NCI-H1092 treated with DMSO at 0.1 percent for 48 hours (cell line): ENCODE measurements around the gene SEMA6A.

ENCODE experiments used
- DNase-seq: peaks from one replicate; lab custom pipeline; 2025; lab: John Stamatoyannopoulos, UW

Gene SEMA6A

DNA sequence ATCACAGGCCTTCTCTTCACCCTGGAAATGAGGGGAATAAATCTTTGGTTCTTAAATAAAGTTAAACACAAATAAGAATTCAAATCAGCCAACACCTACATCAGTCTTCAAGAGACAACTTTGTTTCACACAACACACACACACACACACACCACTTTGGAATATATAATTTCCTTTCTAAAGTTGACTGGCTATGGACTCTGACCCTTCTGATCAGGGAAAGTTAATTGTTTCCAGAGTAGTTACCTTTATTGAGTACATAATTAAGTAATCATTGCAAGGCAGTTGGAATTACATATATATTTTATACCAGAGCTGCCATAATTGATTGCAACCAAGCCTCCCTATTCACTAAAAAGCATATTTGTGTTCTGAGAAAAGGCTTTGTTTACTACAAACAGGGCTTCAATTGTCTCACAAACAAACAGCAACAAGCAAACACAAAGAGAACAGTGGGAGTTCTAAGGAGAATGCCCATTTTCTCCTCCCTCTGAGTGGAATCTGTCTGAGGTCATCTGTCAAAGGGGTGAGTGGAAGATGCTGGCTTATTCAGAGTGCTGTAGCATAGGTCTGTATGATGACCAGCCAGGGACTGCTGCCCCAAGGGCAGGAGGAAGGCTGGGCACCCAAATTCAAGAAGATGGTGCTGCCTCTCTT, 136.6 kb downstream of the SEMA6A start:
- no peak for DNase-seq

DNA sequence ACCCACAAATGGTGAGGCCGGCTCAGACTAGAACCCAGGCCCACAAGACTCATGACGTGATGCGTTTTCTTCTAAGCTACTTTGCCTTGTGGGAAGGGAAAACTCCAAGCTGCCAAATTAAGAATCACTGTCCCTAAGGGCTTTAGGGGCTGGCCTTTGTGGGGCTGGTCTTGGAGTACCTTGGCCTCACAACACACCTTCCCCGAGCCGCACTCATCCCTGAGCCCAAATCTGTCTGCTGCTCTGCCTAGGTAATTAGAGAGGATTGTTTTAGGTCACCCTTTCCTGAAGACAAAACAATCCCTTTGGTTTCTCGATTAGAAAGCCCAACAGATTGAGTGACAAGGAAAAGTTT, 137.3 kb downstream of the SEMA6A start:
- DNase-seq, result no peak

DNA sequence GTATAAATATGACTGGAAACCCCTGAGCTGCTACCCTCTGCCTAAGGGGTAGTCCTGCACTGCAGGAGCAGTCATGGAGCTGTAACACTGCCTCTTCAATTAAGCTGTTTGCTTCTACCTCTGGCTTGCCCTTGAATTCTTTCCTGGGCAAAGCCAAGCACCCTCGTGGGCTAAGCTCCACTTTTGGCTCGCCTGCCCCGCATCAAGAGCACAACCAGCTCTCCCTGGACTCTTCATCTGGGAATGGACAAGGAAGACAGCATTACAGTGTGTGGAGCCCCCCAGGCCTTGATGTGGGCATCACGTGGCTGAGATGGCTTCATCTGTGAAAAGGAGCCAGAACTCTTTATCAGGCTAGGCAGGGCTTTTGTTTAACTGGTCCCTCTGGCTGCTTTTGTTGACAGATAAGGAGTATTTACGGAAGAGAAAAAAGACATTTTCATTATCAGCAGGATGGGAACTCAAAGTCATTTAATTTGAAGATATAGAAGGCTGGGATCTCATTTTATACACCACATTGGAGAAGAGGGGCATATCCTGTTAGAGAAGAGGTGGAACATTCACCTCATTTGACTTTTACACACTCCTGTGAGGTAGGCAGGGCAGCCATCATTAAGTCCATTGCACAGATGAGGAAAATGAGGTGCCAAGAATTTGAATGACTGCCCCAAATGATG, 137.8 kb downstream of the SEMA6A start:
- DNase-seq, result no peak

DNA sequence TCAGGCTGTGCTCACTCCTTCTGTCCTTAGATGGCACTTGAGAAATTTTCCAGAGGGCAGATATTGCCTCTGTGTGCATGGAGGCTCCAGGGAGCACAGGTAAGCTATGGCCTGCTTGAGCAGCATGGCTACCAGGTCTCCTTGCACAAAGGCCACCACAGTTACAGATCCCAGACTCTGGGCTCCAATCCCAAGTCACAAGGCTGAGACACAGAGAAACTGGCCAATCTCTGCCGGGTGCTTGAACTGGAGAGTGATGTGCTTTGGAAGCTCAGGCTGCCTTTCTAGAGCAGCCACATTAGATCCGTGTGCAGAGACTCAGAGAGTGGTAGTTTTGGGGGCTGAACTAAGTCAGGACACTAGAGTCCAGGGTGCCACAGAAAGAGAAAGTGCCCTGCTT, 145.7 kb downstream of the SEMA6A start:
- no peak for DNase-seq

DNA sequence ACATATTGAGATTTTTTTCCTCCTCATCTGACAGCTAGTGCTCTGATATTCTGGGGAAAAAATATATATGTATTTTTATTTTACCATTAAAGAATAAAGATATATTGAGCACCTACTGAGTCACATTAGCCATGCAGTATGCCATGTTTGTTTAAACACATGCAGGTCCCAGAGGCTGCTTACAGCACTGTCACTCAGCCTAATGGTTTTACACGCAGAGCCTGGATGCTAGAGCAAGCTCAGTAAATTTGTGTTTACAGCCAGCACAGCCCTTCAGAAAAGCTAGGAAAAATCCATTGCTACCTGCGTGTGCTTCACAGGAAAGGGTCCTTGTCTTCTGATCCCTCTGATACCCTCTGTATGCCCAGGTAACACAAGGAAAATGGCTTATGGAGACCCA, 146.2 kb downstream of the SEMA6A start:
- no peak for DNase-seq

DNA sequence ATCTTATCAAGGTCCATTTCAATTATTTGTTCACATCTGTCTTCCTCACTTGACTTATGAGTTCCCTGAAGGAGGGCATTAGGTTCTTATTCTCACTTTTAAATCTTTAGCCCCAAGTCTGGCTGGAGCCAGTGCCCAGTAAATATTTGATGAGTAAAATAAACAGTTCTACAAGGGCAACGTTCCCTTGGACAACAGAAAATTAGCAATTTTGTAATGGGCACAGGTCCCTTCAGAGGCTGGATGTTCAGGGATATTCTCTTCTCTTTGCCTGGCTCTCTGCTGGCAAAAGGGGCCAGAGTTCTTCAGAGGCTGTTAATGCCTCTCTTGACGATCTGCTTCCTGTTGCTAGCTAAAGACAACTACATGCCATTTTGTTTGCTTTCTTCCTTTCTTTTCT, 149.7 kb downstream of the SEMA6A start:
- DNase-seq, result peak; percentile 23

DNA sequence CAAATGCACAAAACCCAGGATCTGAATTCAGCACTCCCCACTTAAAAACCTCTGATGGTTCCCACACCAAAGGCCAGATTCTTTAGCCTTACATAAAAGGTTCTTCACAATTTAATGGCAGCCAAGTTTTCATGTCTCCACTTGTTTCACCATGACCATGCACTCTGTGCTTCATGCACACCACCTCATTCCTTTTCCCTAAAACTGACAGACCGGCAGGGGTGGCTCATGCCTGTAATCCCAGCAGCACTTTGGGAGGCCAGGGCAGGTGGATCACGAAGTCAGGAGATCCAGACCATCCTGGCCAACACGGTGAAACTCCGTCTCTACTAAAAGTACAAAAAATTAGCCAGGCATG, 150.4 kb downstream of the SEMA6A start:
- no peak for DNase-seq

DNA sequence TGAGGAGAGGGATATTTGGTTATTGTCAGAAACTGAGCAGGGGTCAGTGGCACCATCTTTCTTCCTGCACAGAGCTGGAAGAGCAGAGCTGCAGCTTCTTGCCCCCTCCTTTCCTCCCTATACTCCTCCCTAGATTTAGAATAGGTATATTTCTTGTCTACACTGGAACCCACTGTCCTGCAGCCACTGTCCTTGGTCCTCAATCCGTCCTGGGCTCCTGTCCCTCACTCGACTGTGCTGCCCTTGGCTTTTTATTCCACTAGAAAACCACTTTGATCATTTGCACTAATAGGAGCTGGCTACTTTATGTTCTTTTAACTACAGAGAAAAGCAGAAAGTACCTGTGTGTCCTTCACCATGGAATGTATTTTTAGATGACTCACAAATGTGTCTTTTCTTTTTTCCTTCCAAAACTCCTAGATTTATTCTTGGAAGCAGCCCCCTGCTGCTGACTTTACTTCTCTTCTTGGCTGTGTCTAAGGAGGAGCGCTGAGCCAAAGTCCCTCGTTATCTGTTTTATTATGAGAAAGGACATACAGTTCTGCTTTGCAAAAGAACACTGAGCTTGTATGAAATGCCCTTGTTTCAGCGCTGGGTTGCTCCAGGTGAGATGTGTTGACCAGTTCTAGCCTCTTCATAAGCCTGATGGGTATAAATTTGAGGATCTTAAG, 150.9 kb downstream of the SEMA6A start:
- DNase-seq, result no peak

DNA sequence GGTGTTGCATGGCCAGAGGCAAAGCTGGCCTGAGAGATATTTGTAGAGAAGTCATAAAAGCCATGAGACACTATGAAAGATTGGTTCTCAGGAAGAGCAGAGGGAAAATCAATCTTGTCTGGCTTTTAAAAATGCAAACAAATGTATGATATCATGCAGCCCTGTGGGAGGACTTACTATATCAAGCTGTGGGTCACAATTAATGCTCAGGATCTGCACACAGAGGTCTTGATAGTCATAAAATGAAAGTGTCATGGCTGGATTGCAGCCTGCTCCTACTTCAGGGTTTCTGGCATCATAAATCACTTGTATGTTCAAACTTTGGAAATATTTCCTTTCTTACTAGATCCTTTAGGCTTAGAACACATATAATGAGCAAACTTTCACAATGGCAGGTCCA, 151.5 kb downstream of the SEMA6A start:
- DNase-seq, result no peak

DNA sequence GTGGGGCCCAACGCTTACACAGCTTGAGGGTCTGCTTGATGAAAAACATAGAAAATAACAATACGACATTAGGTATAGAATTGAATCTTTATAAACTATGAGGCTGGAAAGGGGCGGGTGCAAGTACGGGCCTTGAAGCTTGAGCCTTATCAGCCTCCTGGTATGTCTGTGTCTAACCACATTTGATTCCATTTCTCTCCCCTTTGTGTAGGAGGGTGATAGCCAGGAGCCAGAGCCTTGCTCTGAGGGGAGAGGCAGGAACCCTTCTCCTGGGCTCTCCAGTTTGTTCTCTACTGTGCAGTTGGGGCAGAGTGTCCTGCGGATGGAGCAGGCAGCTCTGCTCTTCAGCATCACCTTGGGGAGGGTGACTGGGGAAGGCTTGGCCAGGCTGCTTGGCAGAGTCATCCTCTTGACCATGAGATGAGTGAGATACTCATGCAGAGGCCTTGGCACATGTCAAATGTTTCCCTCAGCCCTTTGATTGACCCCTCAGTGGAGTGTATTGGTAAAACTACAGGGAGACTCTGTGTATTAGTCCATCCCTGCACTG, 153.5 kb downstream of the SEMA6A start:
- no peak for DNase-seq

DNA sequence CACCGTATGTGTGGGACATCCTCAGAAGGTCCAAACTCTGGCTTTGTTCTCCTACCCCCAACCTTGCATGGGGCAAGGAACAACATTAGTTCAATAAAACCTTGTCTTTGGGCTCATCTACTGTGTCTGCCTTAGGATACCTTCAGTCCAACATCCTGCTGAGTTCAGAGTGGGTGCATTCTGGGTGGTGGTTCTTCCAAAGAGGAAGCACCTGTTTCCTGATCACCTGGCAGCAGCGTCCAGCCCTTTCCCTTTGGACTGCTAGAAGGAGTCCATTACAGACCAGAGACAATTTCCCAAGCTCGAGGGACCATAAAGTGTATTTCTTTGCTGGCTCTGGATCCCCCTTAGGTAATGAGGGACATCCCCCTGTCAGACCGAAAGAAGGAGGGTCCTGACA, 154.1 kb downstream of the SEMA6A start:
- no peak for DNase-seq

DNA sequence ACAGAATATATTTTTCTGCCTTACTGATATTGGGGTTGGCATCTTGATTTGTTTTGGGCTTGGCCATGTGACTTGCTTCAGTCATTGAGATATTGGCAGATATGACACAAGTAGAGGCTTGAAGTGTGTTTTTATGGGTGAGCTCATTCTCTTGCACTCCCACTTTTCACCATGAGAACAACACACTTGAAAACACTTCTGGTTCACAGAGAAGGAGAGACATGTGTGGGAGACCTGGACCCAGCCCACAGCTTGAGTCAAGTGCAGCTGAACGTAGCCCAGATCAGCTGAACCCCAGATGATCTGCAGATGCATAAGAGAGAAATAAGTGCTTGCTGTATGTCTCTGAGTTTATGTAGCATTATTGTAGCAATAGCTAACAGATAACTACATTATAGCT, 155.4 kb downstream of the SEMA6A start:
- no peak for DNase-seq

DNA sequence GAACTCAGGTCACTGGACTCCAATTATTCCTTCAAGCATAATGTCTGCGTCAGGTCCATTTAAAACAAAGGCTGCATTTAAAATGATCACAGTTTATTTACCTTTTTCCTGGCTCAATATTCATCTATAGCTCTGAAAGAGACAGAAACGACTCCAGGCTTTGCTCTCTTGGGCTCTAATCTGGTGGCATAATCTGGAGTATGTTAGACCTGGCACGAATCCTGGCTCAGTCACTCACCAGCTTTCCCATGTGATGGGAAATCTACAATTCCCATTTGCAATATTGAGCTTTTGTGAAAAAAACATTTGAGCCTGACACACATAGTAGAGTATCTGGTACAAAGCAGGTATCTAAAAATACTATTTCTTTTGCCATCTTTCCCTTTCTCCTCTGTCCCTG, 155.8 kb downstream of the SEMA6A start:
- DNase-seq, result no peak

DNA sequence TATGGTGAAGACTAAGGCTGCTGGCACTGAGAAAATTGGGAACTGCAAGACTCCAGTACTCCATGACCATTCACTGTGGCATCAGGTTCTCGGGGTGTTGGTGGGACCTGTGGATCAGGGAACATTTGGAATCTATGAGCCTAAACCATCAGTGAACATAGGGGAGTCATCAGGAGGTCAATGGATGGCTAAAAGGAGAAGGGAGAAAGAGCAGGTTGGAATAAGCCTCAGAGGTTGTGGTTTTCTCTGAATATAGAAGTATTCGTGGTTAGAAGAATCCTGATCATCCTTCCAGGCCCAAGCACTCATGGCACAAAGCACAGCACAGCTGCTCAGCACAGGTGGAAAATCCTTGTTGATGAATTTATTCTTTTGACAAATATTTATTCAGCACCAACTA, 156.6 kb downstream of the SEMA6A start:
- DNase-seq, result no peak

DNA sequence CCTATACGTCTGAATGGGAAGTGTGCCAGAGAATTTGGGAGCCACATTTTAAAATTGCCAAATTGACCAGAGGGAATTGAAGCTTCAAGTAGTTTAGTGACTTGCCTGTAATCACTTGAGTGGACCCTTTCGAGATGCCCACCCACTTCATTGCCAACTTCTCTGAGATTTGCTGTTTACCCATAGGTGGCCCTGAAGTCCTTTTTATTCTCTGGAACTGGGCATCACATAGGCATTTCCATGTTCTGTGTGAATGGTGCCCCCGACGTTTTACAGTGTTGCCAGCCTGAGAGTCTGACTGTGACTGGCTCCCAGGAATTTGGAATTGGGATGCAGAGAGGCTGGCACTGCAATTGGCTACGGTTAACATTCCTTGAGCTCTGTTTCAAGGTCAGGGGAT, 158.6 kb downstream of the SEMA6A start:
- DNase-seq, result no peak

DNA sequence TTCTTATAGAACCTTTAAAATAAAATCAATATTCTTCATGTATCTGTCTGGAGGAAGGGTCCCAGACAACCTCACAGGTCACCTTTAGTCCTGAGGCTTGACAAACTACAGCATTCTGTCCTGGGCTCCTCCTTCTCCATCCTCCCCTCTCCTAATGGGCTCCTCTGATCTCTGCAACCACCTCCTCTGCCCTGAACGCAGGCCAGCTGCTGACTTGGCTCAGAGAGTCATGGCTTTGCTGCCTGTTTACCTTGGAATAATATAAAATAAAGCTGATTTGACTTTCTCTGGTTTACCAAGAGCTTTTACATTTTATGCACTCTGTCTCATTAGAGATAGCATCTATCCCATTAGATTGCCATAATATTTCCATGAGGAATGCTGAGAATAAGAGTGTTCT, 159.4 kb downstream of the SEMA6A start:
- no peak for DNase-seq

DNA sequence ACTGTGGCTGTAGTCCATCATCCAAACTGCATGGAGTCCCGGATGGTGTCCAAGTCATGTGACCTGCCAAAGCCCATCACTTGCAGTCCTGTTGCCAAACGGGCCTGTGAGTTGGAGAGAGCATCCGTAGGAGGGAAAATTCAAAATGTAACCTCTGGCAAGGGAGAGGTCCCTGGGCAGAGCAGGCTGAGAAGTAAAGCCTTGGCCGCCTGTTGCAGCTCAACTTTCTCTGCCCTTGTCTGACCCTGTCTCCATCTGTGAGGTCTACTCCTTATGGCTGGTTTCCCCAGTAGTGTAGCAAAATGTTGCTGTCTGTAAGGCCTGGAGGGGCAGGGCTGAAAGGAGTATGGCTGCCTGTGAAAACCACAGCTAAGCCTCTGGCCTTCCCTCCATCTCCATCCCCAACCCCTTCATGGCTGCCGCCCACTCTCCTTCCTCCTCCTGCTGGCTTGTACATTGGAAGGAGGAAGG, 163.5 kb downstream of the SEMA6A start:
- DNase-seq, result no peak

DNA sequence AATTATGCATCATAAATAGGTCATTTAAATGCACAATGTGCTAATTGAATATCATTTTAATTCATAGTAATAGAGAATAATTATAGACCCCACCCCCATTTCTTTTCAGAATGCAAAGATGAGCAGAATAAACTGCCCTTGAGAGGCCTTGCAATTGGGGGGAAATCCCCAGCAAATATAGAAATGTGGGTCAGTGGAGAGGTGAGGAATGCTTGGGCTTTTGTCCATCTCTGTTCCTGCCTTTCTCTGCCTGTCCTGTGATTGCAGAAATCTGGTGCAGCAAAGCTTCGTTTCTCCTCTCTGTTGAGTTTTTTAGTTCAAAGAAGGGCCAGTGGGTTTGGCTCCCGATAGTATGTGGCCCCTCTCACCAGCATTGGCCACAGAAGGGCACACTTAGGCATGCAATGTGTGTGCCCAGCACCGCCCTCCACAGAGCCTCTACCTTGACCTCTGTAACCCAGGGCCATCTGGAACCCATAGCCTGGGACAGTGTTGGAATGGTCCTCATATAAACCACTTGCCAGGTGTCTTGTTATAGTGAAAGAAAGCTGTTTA, 164.2 kb downstream of the SEMA6A start:
- DNase-seq, result no peak

DNA sequence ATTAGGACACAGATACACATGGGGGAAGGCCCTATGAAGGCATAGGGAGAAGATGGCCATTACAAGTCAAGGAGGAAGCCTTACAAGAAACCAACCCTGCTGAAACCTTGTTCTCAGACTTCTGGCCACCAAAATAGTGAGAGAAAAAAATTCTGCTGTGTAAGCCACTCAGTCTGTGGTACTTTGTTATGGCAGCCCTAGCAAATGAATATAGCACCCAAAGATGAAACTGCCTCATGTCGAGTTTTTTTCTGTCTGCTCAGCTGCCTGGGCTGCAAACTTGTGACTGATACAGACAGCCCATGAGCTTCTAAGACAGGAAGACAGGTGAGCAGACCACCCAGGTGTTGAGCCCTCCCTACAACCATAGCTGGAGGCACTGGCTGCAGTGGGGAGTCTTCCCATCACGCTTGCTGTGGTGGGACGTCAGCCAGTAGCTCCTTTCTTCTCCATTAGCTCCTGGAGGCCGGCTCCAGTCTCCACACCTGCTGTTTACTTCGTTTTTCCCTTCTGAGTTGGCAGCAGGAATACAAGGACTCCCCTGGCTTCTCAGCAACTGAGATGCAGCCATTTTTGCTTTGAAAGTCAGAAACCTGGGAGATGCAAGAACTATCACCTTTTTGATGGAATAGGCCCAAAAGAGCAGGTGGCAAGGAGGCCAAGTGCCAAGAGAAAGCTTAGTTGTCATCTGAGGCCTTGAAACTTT, 164.9 kb downstream of the SEMA6A start:
- peak; percentile 18 for DNase-seq

DNA sequence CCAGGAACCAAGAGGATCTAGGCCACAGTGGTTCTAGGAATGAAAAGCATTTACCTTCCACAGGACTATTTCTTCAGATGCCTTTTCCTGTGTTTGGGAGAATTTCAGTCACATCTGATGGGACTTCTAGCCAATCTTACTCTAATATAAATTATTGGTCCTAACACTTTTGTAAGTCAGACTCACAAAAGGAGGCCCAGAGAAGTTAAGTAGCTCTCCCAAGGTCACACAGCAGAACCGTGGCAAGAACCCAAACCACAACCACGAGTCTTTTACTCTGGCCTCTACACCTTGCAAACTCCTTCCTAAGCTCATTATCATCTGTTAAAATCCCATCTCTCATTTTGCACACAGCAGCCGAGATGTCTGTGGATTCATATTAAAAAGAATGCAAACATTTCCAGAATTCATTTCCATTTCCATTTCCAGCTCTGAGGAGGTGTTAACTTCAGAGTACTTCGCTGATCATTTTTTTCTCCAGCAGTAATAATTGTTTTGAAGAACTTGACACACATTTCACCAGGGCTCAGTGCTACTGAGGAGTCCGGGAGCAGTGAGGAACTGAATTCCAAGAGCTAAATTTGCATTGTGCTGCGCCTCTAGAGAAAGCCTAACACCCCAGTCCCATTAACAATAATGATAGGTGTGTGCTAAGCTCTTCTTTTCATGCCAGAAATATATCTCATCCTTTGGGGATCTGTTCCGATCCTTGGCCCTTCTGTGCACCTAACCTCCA, 168.1 kb downstream of the SEMA6A start:
- no peak for DNase-seq

DNA sequence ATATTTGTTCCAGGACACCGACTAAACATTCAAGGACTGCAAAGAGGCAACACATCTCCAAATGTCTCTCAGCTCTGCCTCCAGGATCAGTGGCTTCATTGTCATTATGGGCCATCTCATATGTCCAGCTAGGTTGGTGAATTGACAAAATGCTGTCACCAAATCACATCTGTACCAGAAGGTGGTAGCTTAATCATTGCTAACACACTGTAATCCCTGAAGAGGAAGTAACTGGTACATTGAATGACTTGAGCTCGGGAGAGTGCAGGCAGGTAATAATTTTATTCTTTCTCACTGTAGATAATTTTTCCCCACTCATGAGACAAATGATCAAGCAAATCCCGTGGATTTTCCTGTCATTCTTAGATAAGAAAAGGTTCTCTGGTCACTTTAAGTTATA, 169.8 kb downstream of the SEMA6A start:
- no peak for DNase-seq

DNA sequence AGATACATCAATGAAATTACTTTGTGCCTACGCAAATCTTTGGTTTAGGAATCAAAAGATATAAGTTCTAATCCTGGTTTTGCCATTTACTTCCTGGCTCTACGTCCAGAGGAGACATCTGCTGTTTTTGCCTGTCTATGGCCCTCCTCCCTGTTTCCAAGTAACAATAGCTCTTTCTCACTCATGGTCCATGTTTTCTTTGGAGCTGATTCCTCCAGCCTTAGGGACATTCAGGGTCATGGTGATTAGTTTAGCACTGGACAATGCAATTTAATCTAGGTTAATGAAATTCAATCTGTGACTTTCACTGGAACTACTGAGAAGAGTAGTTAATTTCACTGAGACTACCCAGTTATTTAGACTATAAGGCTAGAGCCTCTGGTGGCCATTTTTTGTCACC, 170.6 kb downstream of the SEMA6A start:
- no peak for DNase-seq
